Endothelial cell of umbilical vein (primary cell): ENCODE data around the gene PPP2R2C.

Source experiments
- JUN ChIP-seq: IDR thresholded peaks from 2 replicates; pipeline ENCODE4 v1.6.1; 2011; ENCODE audit warnings: borderline replicate concordance, low read depth; ENCODE audit not compliant: insufficient read length, insufficient read depth
- POLR2AphosphoS5 ChIP-seq: IDR thresholded peaks from 2 replicates; pipeline ENCODE4 v1.6.1; 2012; ENCODE audit warnings: low read depth, mild to moderate bottlenecking, control low read depth, low read length, moderate library complexity; ENCODE audit not compliant: insufficient read depth
- TF ChIP-seq, protein P1 (sequence below), 2 donors: IDR thresholded peaks; 1 replicate in 1 of 2; 2 replicates in 1 of 2; pipeline ENCODE4 v1.5.1; 2011; ENCODE audit warnings: low read length in 2 of 2, mild to moderate bottlenecking in 2 of 2, moderate library complexity in 2 of 2, control low read depth in 1 of 2, inconsistent platforms in 1 of 2, low read depth in 1 of 2; ENCODE audit not compliant: insufficient read depth in 1 of 2; ENCODE audit errors: extremely low read depth in 1 of 2
- TF ChIP-seq, protein P2 (sequence below): IDR thresholded peaks from 2 replicates; pipeline ENCODE4 v1.6.1; 2011; ENCODE audit not compliant: insufficient read depth, insufficient read length

DNA sequence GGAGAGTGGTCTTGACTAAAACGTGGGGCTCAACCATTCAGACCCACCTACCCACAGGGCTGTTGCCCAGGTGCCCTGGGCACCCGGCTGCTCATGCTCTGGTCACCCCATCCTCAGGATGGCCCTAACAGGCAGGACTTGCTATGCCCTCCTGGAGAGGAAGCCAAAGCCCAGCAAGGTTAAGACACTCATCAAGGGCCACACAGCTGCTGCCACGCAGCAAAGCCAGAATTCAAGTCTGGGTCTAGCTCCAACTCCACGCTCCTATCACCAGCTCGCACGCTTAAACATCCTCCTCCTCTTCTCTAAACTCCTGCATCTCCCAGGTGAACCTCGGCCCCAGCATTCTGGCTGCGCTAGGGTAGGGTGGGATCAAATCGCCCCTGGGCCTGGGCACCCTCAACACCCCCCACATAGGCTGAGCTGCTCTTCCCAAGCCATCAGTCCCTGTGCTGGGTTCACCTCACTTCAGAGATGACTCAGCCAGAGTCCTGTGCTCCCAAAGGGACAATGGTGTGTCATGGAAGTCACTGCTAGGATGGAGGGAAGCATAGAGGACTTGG, 54.1 kb downstream of the PPP2R2C start:
- TF ChIP-seq, protein P1, sequence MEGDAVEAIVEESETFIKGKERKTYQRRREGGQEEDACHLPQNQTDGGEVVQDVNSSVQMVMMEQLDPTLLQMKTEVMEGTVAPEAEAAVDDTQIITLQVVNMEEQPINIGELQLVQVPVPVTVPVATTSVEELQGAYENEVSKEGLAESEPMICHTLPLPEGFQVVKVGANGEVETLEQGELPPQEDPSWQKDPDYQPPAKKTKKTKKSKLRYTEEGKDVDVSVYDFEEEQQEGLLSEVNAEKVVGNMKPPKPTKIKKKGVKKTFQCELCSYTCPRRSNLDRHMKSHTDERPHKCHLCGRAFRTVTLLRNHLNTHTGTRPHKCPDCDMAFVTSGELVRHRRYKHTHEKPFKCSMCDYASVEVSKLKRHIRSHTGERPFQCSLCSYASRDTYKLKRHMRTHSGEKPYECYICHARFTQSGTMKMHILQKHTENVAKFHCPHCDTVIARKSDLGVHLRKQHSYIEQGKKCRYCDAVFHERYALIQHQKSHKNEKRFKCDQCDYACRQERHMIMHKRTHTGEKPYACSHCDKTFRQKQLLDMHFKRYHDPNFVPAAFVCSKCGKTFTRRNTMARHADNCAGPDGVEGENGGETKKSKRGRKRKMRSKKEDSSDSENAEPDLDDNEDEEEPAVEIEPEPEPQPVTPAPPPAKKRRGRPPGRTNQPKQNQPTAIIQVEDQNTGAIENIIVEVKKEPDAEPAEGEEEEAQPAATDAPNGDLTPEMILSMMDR (IDR thresholded peaks at IDR 0.05; ENCODE audit: extremely low read depth in 1 of 2, insufficient read depth in 1 of 2, low read depth in 1 of 2, low read length in 2 of 2): no peak
- TF ChIP-seq POLR2AphosphoS5: no peak
- TF ChIP-seq, protein P2, sequence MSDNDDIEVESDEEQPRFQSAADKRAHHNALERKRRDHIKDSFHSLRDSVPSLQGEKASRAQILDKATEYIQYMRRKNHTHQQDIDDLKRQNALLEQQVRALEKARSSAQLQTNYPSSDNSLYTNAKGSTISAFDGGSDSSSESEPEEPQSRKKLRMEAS: no peak
- no peak for TF ChIP-seq JUN
